Measurements from ENCODE around the gene SCGB1D1. TPM values are rescaled to one million over a fixed set of nuclear protein-coding genes. Genes with fewer than 3 reads are reported as not detected.
A peak's percentile ranks its signal among the peaks of the same experiment; 100 is the strongest.

The SCGB1D1 gene
- total and polyA plus RNA-seq, 11 donors: not detected

GRCh38 chr11:62166371-62166770 is 23.6 kb upstream of the SCGB1D1 start:
- WGBS, 4 donors: 79 to 85% (median 81%) methylated on average over 10 of the region's 10 CpGs
- TF ChIP-seq POLR2A (IDR thresholded peaks at IDR 0.05) (no peak), CTCF (IDR thresholded peaks at IDR 0.05) (no peak)
- H3K27ac ChIP-seq: no peak overlapping the region
- H3K36me3 ChIP-seq: no peaks in the 10 kb centered on the region
- ATAC-seq: no peak
- DNase-seq: no peak
- H3K27me3 ChIP-seq: peaks cover 0 to 8% (median 0%) of the 10 kb centered on the region in 9 donors
- no peak overlapping the region for H3K4me3 ChIP-seq
- H3K4me1 ChIP-seq: peaks cover 0 to 17% (median 0%) of the 10 kb centered on the region in 12 donors
- intact Hi-C loops (cut with DNase I): no loop called here
- H3K9me3 ChIP-seq: peaks cover 0 to 1% (median 0%) of the 10 kb centered on the region in 12 donors

- DNase-seq: peak in 3 of 5 donors; percentile 24 to 59 (median 52)
- H3K9me3 ChIP-seq: no peaks in the 10 kb centered on the region
- peaks cover 0 to 19% (median 0%) of the 10 kb centered on the region in 12 donors for H3K4me1 ChIP-seq
- H3K27ac ChIP-seq: peak overlapping the region in 7 of 12 donors; percentile 12 to 72 (median 48)
- intact Hi-C loops (cut with DNase I): no loop called here
- H3K27me3 ChIP-seq: peaks cover 0 to 16% (median 3%) of the 10 kb centered on the region in 9 donors
- peak in 3 of 4 donors; percentile 55 to 60 (median 59) for ATAC-seq
- H3K36me3 ChIP-seq: no peaks in the 10 kb centered on the region
- TF ChIP-seq POLR2A (IDR thresholded peaks at IDR 0.05) (no peak), CTCF (IDR thresholded peaks at IDR 0.05) (no peak)
- 48 to 58% (median 54%) methylated on average over 8 to 10 of the region's 10 CpGs for WGBS, 4 donors
- H3K4me3 ChIP-seq: no peak overlapping the region
Observed at GRCh38 chr11:62169448-62169847, 20.6 kb upstream of the SCGB1D1 start.

GRCh38 chr11:62169935-62170334 is 20.1 kb upstream of the SCGB1D1 start:
- Histone ChIP-seq H3K36me3 (no peaks in the 10 kb centered on the region), H3K4me3 (no peak overlapping the region), H3K27me3 (peaks cover 0 to 18% (median 6%) of the 10 kb centered on the region in 9 donors), H3K27ac (peak overlapping the region in 7 of 12 donors; percentile 12 to 72 (median 48)), H3K4me1 (peaks cover 0 to 19% (median 0%) of the 10 kb centered on the region in 12 donors), H3K9me3 (no peaks in the 10 kb centered on the region)
- peak; percentile 35 to 82 (median 48) for ATAC-seq
- intact Hi-C loops (cut with DNase I): loop anchor here in 9 of 10 donors (2.0 to 10.0 kb wide), 5 partner anchors 141 to 207 kb away; no protein-coding TSS in a partner anchor
- TF ChIP-seq POLR2A (IDR thresholded peaks at IDR 0.05) (no peak), CTCF (IDR thresholded peaks at IDR 0.05) (no peak)
- 74 to 83% (median 79%) methylated on average over 1 of the region's 1 CpG for WGBS, 4 donors
- DNase-seq: no peak

GRCh38 chr11:62171261-62171723 is 18.7 kb upstream of the SCGB1D1 start:
- WGBS, 4 donors: 4 to 7% (median 5%) methylated on average over 14 of the region's 14 CpGs
- peak overlapping the region in 5 of 12 donors; percentile 2 to 72 (median 50) for H3K27ac ChIP-seq
- peaks cover 0 to 22% (median 6%) of the 10 kb centered on the region in 9 donors for H3K27me3 ChIP-seq
- H3K4me1 ChIP-seq: peaks cover 0 to 19% (median 0%) of the 10 kb centered on the region in 12 donors
- TF ChIP-seq POLR2A (IDR thresholded peaks at IDR 0.05) (no peak), CTCF (IDR thresholded peaks at IDR 0.05) (peak; percentile 58 to 80 (median 70))
- intact Hi-C loops (cut with DNase I): loop anchor here (1.0 to 10.0 kb wide), 6 partner anchors 140 to 206 kb away; no protein-coding TSS in a partner anchor
- peak; percentile 33 to 86 (median 80) for ATAC-seq
- H3K9me3 ChIP-seq: no peaks in the 10 kb centered on the region
- peak overlapping the region in 2 of 12 donors; percentile 2 to 9 for H3K4me3 ChIP-seq
- DNase-seq: peak in 4 of 5 donors; percentile 75 to 85 (median 76)
- H3K36me3 ChIP-seq: no peaks in the 10 kb centered on the region

Data from heart left ventricle (tissue), 16 donors.